ENCODE results near the gene PLB1.
A peak's percentile ranks its signal among the peaks of the same experiment; 100 is the strongest.

PLB1 gene

DNA sequence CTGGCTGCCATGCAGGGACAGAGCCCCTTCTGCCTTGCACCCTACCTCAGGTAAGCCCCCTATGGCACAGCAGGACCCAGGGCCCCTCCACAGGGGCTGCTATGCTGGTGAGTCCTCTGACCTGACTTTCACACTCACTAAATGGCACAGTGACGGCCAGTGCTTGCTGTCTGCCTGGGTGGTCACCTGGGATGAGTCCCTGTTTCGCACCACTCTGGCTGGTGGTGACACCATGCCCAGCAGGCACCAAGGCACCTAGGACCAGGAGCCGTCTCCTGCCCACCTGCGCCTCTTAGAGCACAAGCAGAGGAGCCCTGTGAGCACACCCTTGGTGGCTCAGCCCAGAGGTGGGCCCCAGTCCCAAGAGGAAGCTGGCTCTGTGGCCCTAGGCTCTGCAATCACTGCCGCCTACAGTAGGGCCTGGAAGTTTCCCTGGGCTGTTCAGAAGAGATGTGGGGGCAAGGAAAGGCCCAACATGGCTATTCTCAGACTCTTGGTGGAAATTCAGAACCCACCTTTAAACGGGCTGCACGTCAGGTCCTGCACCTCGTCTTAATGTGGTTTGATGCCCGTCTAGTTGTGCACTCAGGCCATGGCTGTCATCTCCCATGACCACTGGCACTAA, 96.0 kb downstream of the PLB1 start:
- no peak for DNase-seq (ENCODE audit: low spot score)

DNA sequence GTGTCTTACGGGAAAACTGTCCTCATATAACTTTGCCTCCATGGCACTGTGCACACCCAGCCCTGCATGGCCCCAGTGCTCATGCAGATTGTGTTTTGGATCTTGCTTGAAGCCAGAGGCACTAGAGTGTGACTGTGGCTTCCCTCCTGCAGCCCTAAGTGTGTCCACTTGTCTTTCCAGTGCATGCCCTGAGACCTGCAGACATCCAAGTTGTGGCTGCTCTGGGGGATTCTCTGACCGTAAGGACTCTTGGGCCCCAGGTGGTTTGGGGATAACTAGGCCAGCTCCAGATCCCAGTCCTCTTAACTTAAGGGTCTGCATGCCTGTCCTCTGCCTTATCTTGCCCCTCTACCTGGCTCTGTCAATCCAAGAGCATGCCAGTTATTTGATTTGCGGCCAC, 96.6 kb downstream of the PLB1 start:
- DNase-seq (ENCODE audit: low spot score), result no peak

GRCh38 chr2:28593160-28593755, 97.4 kb downstream of the PLB1 start:
- no peak for DNase-seq (ENCODE audit: low spot score)

DNA sequence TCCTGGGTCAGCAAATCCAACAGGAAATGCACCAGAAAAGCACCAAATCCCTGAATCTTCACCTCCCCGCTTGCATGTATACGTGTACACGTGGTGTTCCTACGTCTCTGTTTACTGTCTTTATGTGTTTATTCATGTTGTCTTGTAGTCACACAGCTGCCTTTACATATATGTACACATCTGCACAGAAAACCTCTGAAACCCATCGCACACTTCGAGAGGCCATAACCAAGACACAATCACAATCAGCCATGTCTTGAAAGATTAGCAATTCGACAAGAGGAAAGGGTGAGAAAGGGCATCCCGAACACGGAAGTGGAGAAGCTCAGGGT, 98.1 kb downstream of the PLB1 start:
- DNase-seq (ENCODE audit: low spot score), result no peak

DNA sequence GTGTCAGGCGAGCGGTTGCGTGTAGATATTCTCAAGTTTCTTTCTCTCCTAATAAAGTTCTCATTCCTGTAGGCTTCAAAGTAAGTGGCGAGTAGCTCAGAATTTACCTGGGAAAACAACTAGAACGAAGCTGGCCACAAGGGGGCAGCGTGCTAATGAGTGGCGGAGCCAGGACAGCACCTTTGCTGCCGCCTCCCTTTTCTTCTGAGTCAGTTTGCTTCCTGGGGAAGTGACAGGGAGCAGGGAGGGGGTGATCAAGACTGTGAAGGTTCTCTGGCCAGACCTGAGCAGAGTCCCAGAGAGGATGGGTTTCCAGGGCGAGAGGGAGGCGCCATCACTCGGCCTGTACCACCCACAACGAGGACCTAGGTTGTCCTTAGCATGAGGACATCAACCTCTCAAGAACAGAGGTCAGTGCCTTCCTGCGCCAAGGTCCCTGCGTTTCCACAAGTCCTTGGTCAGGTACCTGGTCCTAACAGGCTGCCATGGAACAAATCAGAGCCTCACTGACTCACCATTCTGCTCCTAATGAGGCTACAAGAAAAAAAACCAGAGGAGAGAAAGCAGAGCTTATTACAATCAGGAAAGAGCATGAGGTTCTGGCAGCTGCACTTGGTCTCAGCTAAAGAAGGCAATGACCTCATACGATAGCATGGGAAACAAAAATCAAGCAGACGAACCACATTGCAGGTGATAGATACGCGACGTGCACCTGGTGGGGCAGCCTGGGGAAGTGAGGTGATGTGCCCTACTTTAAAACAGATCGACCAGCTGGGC, 98.7 kb downstream of the PLB1 start:
- peak; percentile 88 for DNase-seq (ENCODE audit: low spot score)

DNA sequence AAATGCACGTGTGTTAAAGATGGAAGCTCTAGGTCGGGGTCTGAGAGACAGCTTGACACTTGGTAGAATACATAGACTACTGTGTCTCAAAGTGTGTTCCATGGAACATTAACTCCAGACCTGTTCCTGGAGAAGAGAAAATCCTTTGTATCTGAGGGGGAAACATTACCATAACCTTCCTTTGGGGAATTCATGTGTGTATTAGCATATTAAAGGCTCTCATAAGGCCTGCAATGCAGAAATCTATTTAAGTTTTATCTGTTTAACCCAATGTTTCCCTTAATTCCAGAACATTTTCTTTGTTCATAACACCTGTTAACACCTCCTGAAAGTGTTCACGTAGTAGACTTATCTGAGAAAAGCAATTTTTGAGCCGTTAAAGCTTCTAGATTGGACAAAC, 99.5 kb downstream of the PLB1 start:
- no peak for DNase-seq (ENCODE audit: low spot score)

GRCh38 chr2:28598484-28598883, 102.6 kb downstream of the PLB1 start:
- no peak for DNase-seq (ENCODE audit: low spot score)

- no peak for DNase-seq (ENCODE audit: low spot score)
These were observed 104.3 kb downstream of the PLB1 start for GRCh38 chr2:28600181-28600580.

DNA sequence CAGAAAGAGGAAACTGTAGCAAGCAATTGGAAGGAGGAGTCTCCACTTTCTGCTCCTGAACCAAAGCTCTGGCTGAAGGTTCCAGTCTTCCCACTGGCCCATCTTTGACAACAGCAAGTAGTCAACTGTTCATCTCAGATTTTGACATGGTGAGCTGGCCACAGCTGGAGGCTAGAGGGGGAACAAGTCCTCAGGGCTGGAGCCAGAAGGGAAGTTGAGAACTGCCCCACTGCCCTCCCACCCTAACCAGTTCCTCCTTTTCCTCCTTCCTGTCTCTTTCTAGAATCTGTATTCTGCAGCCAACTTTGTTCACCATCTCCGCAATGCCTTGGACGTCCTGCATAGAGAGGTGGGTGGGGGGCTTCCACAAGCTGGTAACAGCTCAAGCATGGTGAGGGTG, 105.8 kb downstream of the PLB1 start:
- DNase-seq (ENCODE audit: low spot score), result no peak

GRCh38 chr2:28602136-28602660, 106.3 kb downstream of the PLB1 start:
- DNase-seq (ENCODE audit: low spot score), result no peak

- no peak for DNase-seq (ENCODE audit: low spot score)
These were observed 107.1 kb downstream of the PLB1 start for GRCh38 chr2:28602751-28603639.

GRCh38 chr2:28603821-28604220, 108.0 kb downstream of the PLB1 start:
- no peak for DNase-seq (ENCODE audit: low spot score)

GRCh38 chr2:28604284-28604843, 108.5 kb downstream of the PLB1 start:
- DNase-seq (ENCODE audit: low spot score), result no peak

GRCh38 chr2:28606986-28607441, 111.2 kb downstream of the PLB1 start:
- no peak for DNase-seq (ENCODE audit: low spot score)

GRCh38 chr2:28607730-28608499, 112.1 kb downstream of the PLB1 start:
- DNase-seq (ENCODE audit: low spot score), result no peak

GRCh38 chr2:28608500-28609424, 112.9 kb downstream of the PLB1 start:
- no peak for DNase-seq (ENCODE audit: low spot score)

- peak; percentile 36 for DNase-seq (ENCODE audit: low spot score)
These were observed 114.8 kb downstream of the PLB1 start for GRCh38 chr2:28610583-28611201.

- DNase-seq (ENCODE audit: low spot score), result no peak
These were observed 116.4 kb downstream of the PLB1 start for GRCh38 chr2:28612131-28612812.

- DNase-seq (ENCODE audit: low spot score), result peak; percentile 34
These were observed 117.3 kb downstream of the PLB1 start for GRCh38 chr2:28613186-28613585.

All from CD4-positive, alpha-beta T cell treated with Interleukin-2 at 100 ng/mL for 4 hours (primary cell).